Superior temporal gyrus (tissue), 1 donor: ENCODE data around the gene TNKS2.
"Not testable (repeated sequence)": the region's sequence is repeated elsewhere in the genome, so short reads cannot be mapped to it uniquely, and the experiment has no call there.

Experiments
- DNase-seq: peaks from one replicate; pipeline ENCODE4 v3.0.0-alpha.2; 2016; ENCODE audit errors: extremely low spot score

TNKS2 gene

DNA sequence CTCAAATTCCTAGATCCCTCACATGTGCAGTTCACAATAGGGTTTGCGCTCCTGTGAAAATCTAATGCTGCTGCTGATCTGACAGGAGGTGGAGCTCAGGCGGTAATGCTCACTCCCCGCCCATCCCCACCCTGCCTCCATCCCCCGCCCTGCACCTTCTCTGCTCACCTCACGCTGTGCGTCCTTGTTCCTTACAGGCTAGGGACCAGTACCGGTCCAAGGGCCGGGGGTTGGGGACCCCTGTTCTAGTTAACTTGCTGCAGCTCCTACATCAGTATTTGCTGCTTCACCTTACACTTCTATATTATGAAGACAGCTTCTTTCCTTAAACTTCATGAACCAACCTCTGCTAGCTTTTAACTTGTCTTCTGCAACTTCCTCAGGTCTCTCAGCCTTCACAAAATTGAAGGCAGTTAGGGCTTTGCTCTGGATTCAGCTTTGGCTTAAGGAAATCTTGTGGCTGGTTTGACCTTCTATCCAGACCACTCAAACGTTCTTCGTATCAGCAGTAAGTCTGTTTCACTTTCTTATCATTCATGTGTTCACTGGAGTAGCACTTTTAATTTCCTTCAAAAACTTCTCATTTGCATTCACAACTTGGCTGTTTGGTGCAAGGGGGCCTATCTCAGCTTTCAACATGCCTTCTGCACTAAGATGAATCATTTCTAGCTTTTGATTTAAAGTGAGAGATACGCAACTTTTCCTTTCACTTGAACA, 1.7 kb upstream of the TNKS2 start:
- peak; percentile 42 for DNase-seq

DNA sequence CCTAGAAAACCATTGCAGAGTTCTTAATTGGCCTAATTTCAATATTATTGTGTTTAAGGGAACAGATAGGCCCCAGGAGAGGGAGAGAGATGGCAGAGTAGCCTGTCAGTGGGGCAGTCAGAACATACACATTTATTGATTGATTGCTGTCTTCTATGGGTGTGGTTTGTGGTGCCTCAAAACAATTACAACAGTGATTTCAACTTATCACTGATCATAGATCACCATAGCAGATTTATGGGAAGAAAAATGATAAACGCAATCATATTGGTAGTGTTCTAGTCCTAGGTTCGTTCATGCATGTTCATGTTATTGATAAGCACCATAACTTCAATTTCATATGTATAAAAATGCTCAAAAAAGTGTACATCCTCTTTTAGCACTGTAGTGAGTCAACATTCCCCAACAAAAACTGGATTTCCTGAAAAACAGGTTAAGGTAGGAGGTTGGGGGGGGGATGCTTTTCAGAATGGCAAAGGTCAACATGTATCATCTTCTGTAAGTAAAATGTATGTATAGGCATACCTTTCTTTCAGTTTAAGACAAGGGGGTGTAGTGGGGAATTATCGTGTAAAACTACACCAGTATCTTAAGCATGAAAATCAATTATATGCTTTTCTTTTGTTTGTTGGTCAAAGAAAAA, 1.1 kb upstream of the TNKS2 start:
- DNase-seq, result no peak

DNA sequence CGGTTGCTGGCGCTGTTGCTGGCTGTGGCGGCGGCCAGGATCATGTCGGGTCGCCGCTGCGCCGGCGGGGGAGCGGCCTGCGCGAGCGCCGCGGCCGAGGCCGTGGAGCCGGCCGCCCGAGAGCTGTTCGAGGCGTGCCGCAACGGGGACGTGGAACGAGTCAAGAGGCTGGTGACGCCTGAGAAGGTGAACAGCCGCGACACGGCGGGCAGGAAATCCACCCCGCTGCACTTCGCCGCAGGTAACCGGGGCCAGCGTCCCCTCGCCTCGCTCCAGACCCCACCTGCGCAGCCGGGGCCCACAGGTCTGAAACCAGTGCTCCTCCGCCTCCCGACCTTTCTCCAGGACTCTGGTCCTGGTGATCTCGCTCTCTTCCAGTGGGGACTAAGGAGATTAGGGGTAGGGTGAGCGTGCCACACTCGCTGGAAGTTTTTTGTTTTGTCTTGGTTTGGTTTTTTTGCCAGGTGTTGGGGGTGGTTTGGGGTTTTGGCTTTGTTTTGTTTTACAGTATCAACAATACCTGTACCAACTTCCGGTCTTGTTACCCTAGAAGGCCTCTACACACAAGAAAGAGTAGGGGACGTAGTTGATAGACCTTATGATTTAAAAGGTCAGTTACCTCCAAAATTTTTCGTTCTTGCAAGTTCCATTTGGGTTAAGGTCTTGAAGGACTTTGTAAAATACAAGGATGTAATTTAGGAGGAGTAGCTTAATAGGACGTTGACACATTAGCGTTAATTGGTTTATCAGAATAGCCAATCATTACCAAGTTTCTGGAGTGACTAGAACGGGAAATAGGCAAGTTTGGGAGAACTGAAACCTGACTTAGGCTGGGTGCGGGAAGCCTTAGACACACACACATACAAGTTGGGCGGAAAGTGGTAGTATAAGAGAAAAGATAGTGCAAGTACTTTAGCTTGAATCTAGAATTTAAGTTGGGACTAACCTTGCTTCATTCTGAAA, 704 bp downstream of the TNKS2 start:
- DNase-seq, result peak; percentile 60

DNA sequence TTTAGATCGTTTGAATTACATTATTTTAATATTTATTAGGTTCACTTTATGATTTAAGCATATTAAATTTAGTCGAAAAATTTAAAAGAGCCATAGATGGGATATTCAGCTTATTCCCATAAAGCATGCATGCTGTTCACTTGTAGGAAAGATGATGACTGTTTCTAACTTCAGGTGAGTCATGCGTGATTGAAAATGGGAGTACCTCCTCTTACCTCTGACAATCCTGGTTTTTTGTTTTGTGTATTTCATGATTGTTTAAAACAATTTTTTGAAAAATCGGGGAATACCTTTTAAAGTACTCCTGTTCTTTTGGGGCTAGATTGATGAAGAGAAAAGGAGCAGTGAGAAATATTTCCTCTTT, 1.4 kb downstream of the TNKS2 start:
- DNase-seq, result no peak

DNA sequence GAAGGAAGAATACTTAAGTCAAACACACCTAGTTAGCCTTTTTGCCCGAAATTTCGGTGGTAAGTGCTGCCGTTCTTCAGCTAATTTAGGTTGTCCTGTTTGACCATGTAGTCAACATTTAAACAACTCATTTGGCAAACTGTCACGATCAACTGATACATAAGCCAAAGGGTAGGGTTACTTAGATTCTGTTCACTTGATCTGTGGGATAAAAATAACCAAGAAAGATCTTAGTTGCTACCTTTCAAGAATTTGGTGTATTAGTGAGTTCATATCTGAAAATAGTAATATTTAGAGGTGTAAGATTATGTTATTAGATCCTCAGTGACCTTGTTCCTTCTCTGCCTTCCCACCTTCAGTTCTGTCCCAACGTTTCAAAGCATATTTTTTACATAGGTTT, 2.0 kb downstream of the TNKS2 start:
- no peak for DNase-seq

DNA sequence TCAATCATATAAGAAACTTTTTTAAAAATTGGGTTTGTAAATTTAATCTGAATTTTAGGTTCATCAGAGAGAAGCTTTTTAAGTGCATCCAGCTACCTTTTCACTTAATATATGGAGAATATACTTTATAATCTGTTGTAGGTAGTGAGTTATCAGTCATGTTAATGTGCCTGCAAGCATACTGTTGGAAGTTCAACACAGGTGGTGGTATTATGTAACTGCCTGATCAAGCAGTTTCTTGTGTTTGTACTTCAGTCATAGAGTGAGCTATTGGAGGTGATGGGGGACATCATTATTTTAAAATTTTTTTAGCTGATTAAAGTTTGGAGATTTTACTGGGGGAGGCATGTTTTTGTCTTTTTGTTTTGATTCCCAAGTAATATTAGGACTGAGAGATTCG, 2.5 kb downstream of the TNKS2 start:
- DNase-seq, result no peak

DNA sequence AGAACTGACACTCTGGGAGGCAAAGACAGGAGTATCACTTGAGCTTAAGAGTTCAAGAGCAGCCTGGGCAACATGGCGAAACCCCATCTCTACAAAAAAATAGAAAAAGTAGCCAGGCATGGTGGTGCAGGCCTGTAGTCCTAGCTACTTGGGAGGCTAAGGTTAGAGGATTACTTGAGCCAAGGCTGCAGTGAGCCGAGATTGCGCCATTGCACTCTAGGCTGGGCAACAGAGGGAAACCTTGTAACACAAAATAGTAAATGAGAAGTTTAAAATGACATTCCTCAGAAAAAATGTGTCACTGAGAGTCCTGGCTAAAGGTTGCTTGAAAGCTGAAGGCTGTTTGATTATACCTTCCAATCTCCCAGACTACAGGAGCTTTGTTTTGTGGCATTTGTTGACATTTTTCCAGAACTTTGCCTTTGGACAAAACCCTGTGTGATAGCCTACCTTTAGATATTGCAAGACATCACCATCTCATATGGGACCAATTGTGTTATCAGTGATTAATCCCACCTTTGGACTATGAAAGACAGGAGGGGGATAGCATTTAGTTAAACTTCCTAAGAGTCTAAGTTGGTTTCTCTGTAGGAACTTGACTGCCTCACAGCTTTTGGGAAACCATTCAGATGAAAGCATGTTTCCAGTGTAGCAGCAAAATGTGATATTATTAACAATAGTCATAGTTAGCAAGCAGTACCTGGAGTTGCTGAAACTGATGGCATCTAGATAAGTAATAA, 5.3 kb downstream of the TNKS2 start:
- no peak for DNase-seq

DNA sequence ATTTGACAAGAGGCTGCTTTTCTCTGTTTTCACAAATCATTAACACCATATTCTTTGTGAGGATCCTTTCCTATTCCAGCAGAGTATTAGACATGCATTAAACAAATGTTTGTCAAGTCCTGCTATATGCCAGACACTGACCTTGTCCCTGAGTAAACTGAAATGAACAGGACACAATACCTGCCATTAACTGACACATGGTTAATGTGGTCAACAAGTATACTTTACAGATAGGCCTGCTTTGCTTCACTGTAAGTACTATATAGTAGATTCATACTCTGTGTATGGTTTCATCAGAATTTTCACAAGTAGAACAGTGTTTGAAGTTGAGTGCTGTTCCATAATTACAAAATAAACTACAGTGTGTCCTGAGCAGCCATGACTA, 5.9 kb downstream of the TNKS2 start:
- DNase-seq, result no peak

DNA sequence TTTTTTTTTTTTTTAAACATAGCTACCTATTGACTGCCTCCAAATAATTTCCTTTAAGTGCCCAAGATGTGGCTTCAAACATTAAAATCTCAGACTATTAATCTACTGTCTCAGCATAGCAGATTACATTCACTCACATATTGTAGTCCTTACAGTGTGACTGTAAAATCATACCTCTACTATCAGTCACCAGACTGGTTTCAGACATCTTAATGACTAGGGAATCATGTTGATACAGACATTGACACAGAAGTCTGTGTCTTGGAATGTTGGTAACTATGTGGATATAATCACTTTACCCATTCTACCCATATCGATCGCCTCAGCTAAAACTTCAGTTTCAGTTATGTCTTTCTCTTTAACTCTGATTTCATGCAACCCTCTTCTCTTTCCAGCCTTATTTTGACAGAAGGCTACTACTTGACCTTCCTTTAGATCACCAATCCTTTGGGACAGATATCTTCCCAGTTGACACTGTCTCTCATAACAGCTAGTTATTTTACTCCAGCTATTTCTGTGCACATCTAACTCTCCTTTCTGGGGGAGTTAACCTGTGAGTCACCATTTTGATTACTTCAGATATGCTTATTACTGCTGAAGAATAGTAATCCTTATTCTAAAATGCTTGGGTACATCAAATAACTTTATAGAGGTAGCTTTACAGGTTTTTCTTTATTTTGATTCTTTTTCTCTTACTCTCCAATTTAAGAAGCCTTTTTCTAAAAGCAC, 7.0 kb downstream of the TNKS2 start:
- DNase-seq, result no peak

DNA sequence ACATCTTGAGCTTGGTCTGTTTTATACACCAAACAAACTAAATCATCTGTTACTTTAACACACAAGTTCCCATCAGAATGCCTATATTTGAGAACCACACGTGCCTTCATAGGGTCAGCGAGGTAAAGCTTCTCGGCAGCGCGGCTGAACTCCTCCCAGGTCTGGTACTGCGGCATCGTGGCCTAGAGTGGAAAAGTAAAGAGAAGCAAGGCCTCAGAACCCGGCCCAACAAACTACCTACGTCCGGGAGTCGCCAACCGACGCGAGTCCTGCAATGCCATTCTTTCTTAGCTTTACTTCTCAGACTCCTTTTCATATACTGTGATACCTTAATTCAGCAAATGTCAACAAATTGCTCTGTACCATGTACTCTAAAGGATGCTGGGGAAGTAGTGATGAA, 9.0 kb downstream of the TNKS2 start:
- DNase-seq, result not testable (repeated sequence)

DNA sequence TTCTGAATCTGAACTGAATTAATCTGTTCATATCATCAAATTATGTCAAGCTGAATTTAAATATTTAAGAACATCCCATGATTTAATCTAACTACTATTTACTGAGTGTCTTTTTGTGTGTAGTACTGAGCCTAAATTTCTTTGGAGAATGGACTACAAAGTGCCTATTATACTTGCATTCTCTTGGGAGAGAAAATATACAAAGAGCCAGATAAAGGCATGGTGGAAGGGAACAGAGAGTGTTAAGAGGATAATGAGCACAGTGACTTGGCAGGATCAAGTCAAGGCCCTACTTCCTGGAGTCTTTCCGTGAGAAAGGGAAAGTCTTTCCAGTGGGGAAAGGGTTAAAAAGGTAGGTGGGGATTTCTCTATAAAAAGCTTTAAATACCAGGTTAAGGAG, 15.0 kb downstream of the TNKS2 start:
- DNase-seq, result no peak

DNA sequence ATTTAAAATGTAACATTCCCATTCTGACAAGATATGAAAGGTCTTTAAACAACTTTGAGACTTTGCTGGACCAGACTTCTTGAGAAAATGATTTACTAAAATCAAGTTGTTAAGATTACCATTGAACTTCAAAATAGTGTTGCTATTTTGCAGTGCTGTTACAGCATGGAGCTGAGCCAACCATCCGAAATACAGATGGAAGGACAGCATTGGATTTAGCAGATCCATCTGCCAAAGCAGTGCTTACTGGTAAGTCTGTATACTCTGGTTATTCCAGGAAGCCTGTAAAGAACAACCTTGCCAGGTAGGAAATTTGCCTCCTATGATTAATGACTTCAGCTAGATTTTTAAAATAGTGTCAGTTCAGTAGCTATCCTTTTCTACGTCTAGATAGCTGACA, 18.8 kb downstream of the TNKS2 start:
- no peak for DNase-seq

DNA sequence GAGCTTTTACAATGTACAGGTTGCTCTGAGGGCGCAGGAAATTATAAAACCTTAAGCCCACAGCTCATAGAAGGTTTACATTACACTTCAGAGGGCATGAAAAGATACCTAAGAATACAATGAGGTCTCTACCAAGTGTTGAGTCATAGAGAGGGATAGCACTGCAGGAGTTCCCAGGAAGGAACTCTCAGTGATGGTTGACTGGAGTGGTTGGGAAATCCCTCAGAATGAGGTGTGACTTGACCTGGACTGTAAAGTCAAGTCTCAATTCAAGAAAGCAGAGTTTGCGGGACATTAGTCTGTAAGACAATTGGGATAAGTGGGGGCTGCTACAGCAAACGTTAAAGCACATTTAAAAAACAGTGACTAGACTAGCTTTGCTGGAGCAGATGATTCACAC, 21.9 kb downstream of the TNKS2 start:
- DNase-seq, result no peak

DNA sequence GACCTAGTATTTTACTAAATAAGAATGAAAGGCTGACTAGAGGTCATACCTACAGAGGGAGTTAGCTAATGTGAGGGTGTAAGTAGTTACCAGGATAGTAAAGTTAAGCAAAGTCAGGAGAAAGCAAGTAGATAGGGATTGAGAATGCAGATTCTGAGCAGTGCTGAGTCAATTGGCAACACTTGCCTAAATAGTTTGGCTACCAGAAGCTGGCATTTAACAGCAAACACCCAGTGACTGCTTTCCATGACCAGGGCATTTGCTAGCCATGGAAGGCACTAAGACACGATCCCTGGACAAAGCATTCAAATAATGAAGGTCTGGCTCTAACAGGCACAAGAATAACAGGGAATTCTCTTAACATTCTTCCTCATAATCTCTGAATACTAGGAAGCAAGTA, 25.9 kb downstream of the TNKS2 start:
- DNase-seq, result no peak

DNA sequence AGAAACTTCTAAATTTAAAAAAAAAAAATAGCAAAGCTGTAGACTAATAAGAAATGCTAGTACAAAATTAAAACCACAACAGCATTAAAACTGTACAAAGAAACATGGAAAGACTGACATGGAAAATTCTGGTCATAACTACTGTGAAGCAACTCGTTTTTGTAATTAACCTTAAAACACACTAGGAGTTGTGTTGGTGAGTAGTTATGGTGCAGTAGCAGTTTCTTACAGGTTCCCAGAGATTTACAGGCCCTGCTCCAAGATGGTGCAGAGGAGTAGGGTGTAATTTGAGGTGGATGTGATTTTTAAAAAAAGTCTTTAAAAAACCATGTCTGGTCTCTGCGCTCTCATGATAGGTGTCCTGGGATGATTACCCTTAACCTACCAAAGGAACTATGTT, 31.0 kb downstream of the TNKS2 start:
- no peak for DNase-seq

DNA sequence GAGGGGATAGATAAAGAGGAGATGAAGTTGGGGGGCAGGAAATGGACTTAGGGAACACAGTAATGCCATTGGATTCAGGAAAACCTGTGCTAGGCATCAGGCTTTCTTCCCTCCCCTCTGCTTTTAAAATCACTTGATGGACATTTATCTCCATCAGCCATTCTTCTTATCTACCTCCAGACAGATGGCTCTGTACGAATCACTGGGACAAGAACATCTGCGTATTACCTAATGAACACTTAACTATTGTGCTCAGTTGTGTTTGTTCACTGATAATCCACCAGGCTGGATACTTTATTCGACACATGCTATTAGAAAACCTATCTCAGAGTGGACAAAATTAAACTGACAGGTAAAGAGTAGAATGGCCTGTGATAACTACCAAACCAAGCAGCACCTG, 40.0 kb downstream of the TNKS2 start:
- no peak for DNase-seq

DNA sequence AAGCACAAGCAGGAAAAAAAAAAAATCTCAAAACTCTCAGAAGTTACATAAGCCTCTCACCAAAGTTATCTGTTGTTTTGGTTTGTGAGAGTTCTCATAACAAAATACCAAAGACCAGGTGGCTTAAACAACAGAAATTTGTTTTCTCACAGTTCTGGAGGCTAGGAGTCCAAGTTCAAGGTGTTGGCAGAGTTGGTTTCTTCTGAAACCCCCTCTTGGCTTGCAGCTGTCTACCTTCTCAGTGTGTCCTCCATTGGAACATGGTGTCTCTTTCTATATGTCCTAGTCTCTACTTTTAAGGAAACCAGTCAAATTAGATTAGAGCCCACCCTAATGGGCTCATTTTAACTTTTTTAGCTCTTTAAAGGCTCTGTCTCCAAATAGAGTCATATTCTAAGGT, 44.9 kb downstream of the TNKS2 start:
- DNase-seq, result no peak

DNA sequence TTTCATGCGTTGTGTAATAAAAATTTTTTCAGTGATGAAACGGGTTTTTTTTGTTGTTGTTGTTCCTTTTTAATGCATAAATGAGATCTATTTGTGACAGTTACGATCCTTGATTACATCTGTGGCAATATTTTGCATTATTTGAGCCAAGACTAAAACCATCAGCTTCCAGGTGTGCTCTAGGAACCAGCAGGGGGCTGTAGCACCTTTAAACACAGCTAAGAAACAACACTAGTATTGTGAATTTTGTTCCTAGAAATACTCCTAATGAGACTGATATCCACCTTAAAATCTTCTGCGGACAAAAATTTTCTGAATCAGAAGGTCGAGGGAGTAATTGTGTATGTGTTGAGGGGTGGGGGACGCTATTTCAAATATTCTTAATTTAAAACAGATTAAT, 58.4 kb downstream of the TNKS2 start:
- DNase-seq, result no peak

DNA sequence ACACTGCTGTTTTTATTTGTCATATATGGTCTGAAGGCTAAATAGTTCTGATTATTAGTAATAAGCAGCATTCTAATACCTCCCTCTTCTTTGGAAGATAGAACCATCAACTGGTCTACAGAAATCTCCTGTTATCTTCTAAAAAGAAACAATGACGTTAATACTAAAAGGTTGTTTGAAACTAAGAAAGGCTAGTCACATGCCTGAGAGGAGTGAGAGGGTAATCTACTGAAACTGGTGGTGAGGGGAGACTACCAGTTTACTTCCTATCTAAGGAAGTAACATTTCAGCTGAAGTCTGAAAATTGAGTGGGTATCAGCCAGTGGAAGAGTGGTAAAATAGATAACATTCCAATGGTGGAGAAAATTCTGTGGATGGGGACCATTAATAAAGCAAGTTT, 62.7 kb downstream of the TNKS2 start:
- DNase-seq, result no peak

DNA sequence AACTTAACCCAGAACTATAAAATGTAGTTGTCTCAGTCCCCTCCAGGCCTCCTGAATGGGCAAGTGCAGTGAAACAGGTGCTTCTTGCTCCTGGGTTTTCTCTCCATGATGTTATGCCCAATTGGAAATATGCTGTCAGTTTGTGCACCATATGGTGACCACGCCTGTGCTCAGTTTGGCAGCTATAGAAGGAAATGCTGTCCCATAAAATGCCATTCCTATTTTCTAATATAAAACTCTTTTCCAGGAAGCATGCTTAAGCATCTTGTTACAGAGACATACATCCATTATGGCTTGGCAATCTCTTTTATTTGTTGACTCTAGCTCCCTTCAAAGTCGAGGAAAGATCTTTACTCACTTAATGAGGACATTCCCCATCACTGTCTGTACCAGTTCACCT, 65.9 kb downstream of the TNKS2 start:
- DNase-seq, result no peak

DNA sequence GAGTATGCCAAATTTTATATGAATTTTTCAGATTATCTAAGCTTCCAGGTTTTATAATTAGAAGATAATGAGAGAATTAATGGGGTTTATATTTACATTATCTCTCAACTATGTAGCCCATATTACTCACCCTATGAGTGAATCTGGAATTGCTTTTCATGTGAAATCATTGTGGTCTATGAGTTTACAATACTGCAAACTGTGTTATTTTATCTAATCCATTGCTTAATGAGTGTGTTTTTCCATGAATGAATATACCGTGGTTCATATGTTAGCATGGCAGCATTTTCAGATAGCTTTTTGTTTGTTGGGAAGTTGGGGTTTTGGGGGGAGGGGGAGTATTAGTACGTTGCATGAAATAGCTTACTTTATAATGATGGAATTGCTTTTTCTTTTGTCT, 66.5 kb downstream of the TNKS2 start:
- no peak for DNase-seq
